ENCODE results near the gene SNTB2.
"Not testable (repeated sequence)": the region's sequence is repeated elsewhere in the genome, so short reads cannot be mapped to it uniquely, and the experiment has no call there.

Gene SNTB2

GRCh38 chr16:69236319-69236718 lies 49.4 kb downstream of the SNTB2 start:
- no peak for DNase-seq (ENCODE audit: low read depth)

- no peak for DNase-seq (ENCODE audit: low read depth)
Measured at GRCh38 chr16:69237296-69237695, 50.3 kb downstream of the SNTB2 start.

GRCh38 chr16:69239851-69240250 lies 52.9 kb downstream of the SNTB2 start:
- DNase-seq (ENCODE audit: low read depth): no peak

GRCh38 chr16:69240331-69240730 lies 53.4 kb downstream of the SNTB2 start:
- DNase-seq (ENCODE audit: low read depth): peak; percentile 70

GRCh38 chr16:69241926-69242325 lies 55.0 kb downstream of the SNTB2 start:
- DNase-seq (ENCODE audit: low read depth): peak; percentile 19

- peak; percentile 77 for DNase-seq (ENCODE audit: low read depth)
Measured at GRCh38 chr16:69243479-69243878, 56.5 kb downstream of the SNTB2 start.

GRCh38 chr16:69244336-69244735 lies 57.4 kb downstream of the SNTB2 start:
- no peak for DNase-seq (ENCODE audit: low read depth)

- DNase-seq (ENCODE audit: low read depth): peak; percentile 28
Measured at GRCh38 chr16:69250081-69250480, 63.1 kb downstream of the SNTB2 start.

- peak; percentile 39 for DNase-seq (ENCODE audit: low read depth)
Measured at GRCh38 chr16:69253870-69254341, 66.9 kb downstream of the SNTB2 start.

GRCh38 chr16:69259428-69259764 lies 72.4 kb downstream of the SNTB2 start:
- DNase-seq (ENCODE audit: low read depth): not testable (repeated sequence)

- no peak for DNase-seq (ENCODE audit: low read depth)
Measured at GRCh38 chr16:69260019-69260418, 73.1 kb downstream of the SNTB2 start.

GRCh38 chr16:69260506-69260905 lies 73.5 kb downstream of the SNTB2 start:
- no peak for DNase-seq (ENCODE audit: low read depth)

- no peak for DNase-seq (ENCODE audit: low read depth)
Measured at GRCh38 chr16:69266334-69267063, 79.5 kb downstream of the SNTB2 start.

- no peak for DNase-seq (ENCODE audit: low read depth)
Measured at GRCh38 chr16:69267633-69268032, 80.7 kb downstream of the SNTB2 start.

- peak; percentile 66 for DNase-seq (ENCODE audit: low read depth)
Measured at GRCh38 chr16:69270395-69270794, 83.4 kb downstream of the SNTB2 start.

- no peak for DNase-seq (ENCODE audit: low read depth)
Measured at GRCh38 chr16:69270831-69271230, 83.9 kb downstream of the SNTB2 start.

- DNase-seq (ENCODE audit: low read depth): peak; percentile 90
Measured at GRCh38 chr16:69273009-69273408, 86.0 kb downstream of the SNTB2 start.

- DNase-seq (ENCODE audit: low read depth): no peak
Measured at GRCh38 chr16:69274699-69275235, 87.8 kb downstream of the SNTB2 start.

GRCh38 chr16:69276148-69277115 lies 89.5 kb downstream of the SNTB2 start:
- peak; percentile 98 for DNase-seq (ENCODE audit: low read depth)

- DNase-seq (ENCODE audit: low read depth): no peak
Measured at GRCh38 chr16:69277413-69277812, 90.4 kb downstream of the SNTB2 start.

- DNase-seq (ENCODE audit: low read depth): no peak
Measured at GRCh38 chr16:69283851-69284250, 96.9 kb downstream of the SNTB2 start.

- DNase-seq (ENCODE audit: low read depth): peak; percentile 50
Measured at GRCh38 chr16:69285240-69285639, 98.3 kb downstream of the SNTB2 start.
